Spleen (tissue), 7 donors: ENCODE measurements around the gene ATG7.

Experiments used
- POLR2A ChIP-seq, 3 donors: fragments of 450-650 bp; IDR thresholded peaks; one replicate each; pipeline ENCODE4 v1.5.1; 2017; ENCODE audit warnings: antibody characterized with exemption in 3 of 3, mild to moderate bottlenecking in 1 of 3
- POLR2AphosphoS5 ChIP-seq, 3 donors: sonication (generic); formaldehyde crosslinking; IDR thresholded peaks; one replicate each; pipeline ENCODE4 v1.5.1; 2017; ENCODE audit warnings: antibody characterized with exemption in 3 of 3
- TF ChIP-seq, protein P1 (sequence below), 11 experiments: fragments of 200-600 bp in 7 of 11; fragments of 450-650 bp in 4 of 11; sonication (generic) in 4 of 11; IDR thresholded peaks in 8 of 11; conservative IDR thresholded peaks in 3 of 11; 1 replicate in 7 of 11; 2 replicates in 4 of 11; pipeline versions ENCODE4 v1.4.0 to v1.8.0; 2016 to 2021; ENCODE audit warnings: antibody characterized with exemption in 11 of 11, inconsistent platforms in 4 of 11, mild to moderate bottlenecking in 1 of 11
- donor health status: DM: no; HTN: no; CAD: no; lungs with moderate emphysema.
- donor health status: DM: no; HTN: no; CAD: no.
- donor health status: DM: no; HTN: no; CAD: no.

DNA sequence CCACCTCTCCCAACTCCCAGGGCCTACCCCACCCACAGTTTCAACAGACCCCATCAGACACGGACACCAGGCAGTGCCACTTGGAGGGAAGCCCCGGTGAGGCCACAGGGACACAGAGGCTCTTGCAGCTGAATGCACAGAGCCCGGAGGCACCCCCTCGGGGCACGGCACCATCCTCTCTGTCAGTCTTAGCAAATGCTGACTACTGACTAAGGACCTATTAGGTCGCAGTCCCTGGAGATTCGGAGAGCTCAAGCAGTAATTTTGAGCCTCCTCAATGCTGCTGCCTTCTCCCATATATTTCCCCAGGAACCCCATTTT is 291.6 kb downstream of the ATG7 start:
- TF ChIP-seq, protein P1, sequence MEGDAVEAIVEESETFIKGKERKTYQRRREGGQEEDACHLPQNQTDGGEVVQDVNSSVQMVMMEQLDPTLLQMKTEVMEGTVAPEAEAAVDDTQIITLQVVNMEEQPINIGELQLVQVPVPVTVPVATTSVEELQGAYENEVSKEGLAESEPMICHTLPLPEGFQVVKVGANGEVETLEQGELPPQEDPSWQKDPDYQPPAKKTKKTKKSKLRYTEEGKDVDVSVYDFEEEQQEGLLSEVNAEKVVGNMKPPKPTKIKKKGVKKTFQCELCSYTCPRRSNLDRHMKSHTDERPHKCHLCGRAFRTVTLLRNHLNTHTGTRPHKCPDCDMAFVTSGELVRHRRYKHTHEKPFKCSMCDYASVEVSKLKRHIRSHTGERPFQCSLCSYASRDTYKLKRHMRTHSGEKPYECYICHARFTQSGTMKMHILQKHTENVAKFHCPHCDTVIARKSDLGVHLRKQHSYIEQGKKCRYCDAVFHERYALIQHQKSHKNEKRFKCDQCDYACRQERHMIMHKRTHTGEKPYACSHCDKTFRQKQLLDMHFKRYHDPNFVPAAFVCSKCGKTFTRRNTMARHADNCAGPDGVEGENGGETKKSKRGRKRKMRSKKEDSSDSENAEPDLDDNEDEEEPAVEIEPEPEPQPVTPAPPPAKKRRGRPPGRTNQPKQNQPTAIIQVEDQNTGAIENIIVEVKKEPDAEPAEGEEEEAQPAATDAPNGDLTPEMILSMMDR (IDR thresholded peaks at IDR 0.05 in 8 of 11, conservative IDR thresholded peaks at IDR 0.05 in 3 of 11) = no peak
- no peak for TF ChIP-seq POLR2A (IDR thresholded peaks at IDR 0.05)
- no peak for TF ChIP-seq POLR2AphosphoS5 (IDR thresholded peaks at IDR 0.05)
